Chondrocyte (in vitro differentiated cells): Measurements from ENCODE around the gene NAALADL2. TPM values are rescaled to one million over a fixed set of nuclear protein-coding genes. Genes with fewer than 3 reads are reported as not detected.
A peak's percentile ranks its signal among the peaks of the same experiment; 100 is the strongest.

Experiments
- DNase-seq: peaks from one replicate; pipeline ENCODE4 v3.0.0; 2021; ENCODE audit warnings: mixed read lengths, low spot score
- H3K27ac Mint-ChIP-seq: one replicate; pipeline ENCODE4 v1.8.0; 2021; ENCODE audit warnings: mild to moderate bottlenecking, moderate library complexity, mixed read lengths; ENCODE audit not compliant: unreplicated experiment
- H3K27me3 Mint-ChIP-seq: 2 replicates; pipeline ENCODE4 v1.8.0; 2021; ENCODE audit warnings: low read depth, mixed read lengths
- H3K36me3 Mint-ChIP-seq: 2 replicates; pipeline ENCODE4 v1.8.0; 2021; ENCODE audit warnings: low read depth, mixed read lengths
- H3K4me1 Mint-ChIP-seq: 2 replicates; pipeline ENCODE4 v1.8.0; 2021; ENCODE audit warnings: low read depth, mild to moderate bottlenecking, mixed read lengths
- H3K4me3 Mint-ChIP-seq: one replicate; pipeline ENCODE4 v1.8.0; 2021; ENCODE audit warnings: mild to moderate bottlenecking, moderate library complexity, mixed read lengths; ENCODE audit not compliant: unreplicated experiment
- H3K9me3 Mint-ChIP-seq: 2 replicates; pipeline ENCODE4 v1.8.0; 2021; ENCODE audit warnings: low read depth, mixed read lengths
- total RNA-seq: library from RNA; stranded (reverse); gene quantifications from 3 replicates; pipeline ENCODE4 v1.2.1, GENCODE V29; 2021
- TF ChIP-seq, protein P1 (sequence below): fragments of 200-600 bp; sonication (generic); IDR thresholded peaks from 2 replicates; pipeline ENCODE4 v1.5.0; 2021; ENCODE audit warnings: antibody characterized with exemption, mild to moderate bottlenecking, moderate library complexity

NAALADL2 gene
- total RNA-seq, 1 donor from 2014 or later, result 8.0 TPM

GRCh38 chr3:175001091-175001490 lies 142.0 kb downstream of the NAALADL2 start:
- Mint-ChIP-seq H3K36me3 (no peaks in the 10 kb centered on the region), H3K9me3 (no peaks in the 10 kb centered on the region), H3K4me1 (peaks cover 18% of the 10 kb centered on the region), H3K27me3 (no peaks in the 10 kb centered on the region), H3K27ac (no peak overlapping the region), H3K4me3 (no peak overlapping the region)
- TF ChIP-seq, protein P1, sequence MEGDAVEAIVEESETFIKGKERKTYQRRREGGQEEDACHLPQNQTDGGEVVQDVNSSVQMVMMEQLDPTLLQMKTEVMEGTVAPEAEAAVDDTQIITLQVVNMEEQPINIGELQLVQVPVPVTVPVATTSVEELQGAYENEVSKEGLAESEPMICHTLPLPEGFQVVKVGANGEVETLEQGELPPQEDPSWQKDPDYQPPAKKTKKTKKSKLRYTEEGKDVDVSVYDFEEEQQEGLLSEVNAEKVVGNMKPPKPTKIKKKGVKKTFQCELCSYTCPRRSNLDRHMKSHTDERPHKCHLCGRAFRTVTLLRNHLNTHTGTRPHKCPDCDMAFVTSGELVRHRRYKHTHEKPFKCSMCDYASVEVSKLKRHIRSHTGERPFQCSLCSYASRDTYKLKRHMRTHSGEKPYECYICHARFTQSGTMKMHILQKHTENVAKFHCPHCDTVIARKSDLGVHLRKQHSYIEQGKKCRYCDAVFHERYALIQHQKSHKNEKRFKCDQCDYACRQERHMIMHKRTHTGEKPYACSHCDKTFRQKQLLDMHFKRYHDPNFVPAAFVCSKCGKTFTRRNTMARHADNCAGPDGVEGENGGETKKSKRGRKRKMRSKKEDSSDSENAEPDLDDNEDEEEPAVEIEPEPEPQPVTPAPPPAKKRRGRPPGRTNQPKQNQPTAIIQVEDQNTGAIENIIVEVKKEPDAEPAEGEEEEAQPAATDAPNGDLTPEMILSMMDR, result no peak
- no peak for DNase-seq

- Mint-ChIP-seq H3K4me3 (no peak overlapping the region), H3K4me1 (peaks cover 23% of the 10 kb centered on the region)
Measured at GRCh38 chr3:175002732-175003143, 143.6 kb downstream of the NAALADL2 start.

DNA sequence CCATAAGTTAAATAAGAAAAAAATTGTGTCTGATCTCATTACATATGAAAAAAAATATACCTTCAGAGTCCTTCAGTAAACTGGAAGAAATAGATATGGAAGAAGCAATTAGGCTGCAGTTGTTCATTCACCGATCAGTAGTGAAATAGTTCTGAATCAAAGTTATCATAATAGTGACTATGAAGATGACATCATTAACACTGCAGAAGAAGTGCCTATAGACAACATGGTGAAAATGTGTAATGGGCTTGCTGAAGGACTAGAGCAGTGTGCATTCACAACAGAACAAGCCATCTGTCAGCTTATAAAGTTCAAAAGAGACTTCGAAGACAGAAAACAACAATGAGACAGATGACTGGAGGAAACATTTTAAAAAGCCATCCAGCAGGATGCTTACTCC lies 144.5 kb downstream of the NAALADL2 start:
- no peak for DNase-seq
- Mint-ChIP-seq H3K4me1 (peaks cover 23% of the 10 kb centered on the region), H3K4me3 (no peak overlapping the region), H3K27ac (peak overlapping the region; percentile 33), H3K27me3 (no peaks in the 10 kb centered on the region), H3K9me3 (no peaks in the 10 kb centered on the region), H3K36me3 (no peaks in the 10 kb centered on the region)
- TF ChIP-seq, protein P1, result no peak

More at GRCh38 chr3:175002732-175003143, 143.6 kb downstream of the NAALADL2 start:
- H3K27me3 Mint-ChIP-seq, result no peaks in the 10 kb centered on the region
- H3K36me3 Mint-ChIP-seq, result no peaks in the 10 kb centered on the region
- no peak for DNase-seq
- no peaks in the 10 kb centered on the region for H3K9me3 Mint-ChIP-seq
- peak overlapping the region; percentile 84 for H3K27ac Mint-ChIP-seq
- TF ChIP-seq, protein P1, result no peak

GRCh38 chr3:175005193-175005592 lies 146.1 kb downstream of the NAALADL2 start:
- Mint-ChIP-seq H3K27ac (no peak overlapping the region), H3K27me3 (no peaks in the 10 kb centered on the region), H3K9me3 (no peaks in the 10 kb centered on the region), H3K36me3 (no peaks in the 10 kb centered on the region), H3K4me1 (peaks cover 23% of the 10 kb centered on the region), H3K4me3 (no peak overlapping the region)
- DNase-seq, result no peak
- TF ChIP-seq, protein P1, result no peak

GRCh38 chr3:175005881-175006280 lies 146.7 kb downstream of the NAALADL2 start:
- no peak overlapping the region for H3K27ac Mint-ChIP-seq
- H3K4me1 Mint-ChIP-seq, result peaks cover 23% of the 10 kb centered on the region
- H3K9me3 Mint-ChIP-seq, result no peaks in the 10 kb centered on the region
- H3K36me3 Mint-ChIP-seq, result no peaks in the 10 kb centered on the region
- TF ChIP-seq, protein P1, result no peak
- no peak for DNase-seq
- no peaks in the 10 kb centered on the region for H3K27me3 Mint-ChIP-seq
- no peak overlapping the region for H3K4me3 Mint-ChIP-seq
